ENCODE data around the gene STT3A. TPM values are rescaled to one million over a fixed set of nuclear protein-coding genes. Genes with fewer than 3 reads are reported as not detected.
A peak's percentile ranks its signal among the peaks of the same experiment; 100 is the strongest.

STT3A gene
- total RNA-seq, 1 donor from 2014 or later = 91.6 TPM

GRCh38 chr11:125566235-125566634 is 26.4 kb upstream of the STT3A start:
- Histone ChIP-seq H3K4me1 (peaks cover 15% of the 10 kb centered on the region), H3K4me3 (no peak overlapping the region), H3K27ac (no peak overlapping the region), H3K27me3 (no peaks in the 10 kb centered on the region), H3K9me3 (no peaks in the 10 kb centered on the region), H3K36me3 (no peaks in the 10 kb centered on the region)
- no peak for DNase-seq (ENCODE audit: extremely low spot score in 2 of 2)
- intact Hi-C loops (cut with DNase I) = no loop called here
- no peak for TF ChIP-seq POLR2AphosphoS5 (IDR thresholded peaks at IDR 0.05; ENCODE audit: insufficient read depth in 1 of 2, low read depth in 1 of 2)
- TF ChIP-seq CTCF (IDR thresholded peaks at IDR 0.05) = no peak
- TF ChIP-seq POLR2A (IDR thresholded peaks at IDR 0.05) = no peak

DNA sequence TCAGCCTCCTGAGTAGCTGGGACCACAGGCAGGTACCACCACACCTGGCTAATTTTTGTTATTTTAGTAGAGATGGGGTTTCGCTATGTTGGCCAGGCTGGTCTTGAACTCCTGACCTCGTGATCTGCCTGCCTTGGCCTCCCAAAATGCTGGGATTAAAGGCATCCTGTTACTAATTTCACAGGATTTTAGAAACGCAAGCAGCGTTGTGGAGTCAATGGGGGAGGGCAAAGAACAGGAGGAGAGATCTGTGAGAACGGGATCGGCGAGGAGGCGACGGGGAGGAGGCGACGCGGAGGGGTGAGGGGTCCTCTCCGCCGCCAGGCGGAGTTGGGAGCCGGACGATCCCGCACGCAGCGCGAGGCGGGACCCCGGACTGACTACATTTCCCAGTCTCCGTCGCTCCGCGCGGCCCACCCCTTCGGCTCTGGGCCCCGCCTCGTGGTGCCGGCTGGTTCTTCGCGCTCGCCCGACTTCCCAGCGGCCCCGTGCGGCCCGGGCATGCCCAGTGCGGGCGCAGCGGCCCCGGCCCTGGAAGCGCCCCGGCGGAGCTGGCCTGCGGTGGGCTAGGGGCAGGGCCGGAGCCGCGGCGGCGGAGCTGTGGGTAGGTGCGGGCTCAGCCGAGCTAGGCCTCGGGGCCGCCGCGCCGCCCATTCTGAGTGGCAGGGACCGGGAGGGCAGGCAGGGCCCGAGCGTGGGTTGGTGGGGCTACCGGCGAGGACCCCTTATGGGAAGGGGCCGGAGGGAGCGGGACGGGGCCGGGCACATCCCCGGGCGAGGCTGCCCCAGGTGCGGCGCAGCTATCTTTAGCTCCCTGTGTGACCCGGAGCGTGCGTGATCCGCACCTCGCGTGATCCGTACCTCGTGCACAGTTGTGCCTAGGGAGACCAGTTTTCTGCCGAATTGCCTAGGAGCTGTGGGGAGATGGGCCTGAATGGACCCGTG is 23.4 kb upstream of the STT3A start, which contains the start of gene EI24:
Gene EI24 (plus strand): TSS at position 508 of the 945 bp plus-strand sequence. CDS start 3,051 bp downstream, outside the sequence.
- Histone ChIP-seq H3K9me3 (no peaks in the 10 kb centered on the region), H3K27me3 (no peaks in the 10 kb centered on the region), H3K36me3 (peaks cover 0 to 15% of the 10 kb centered on the region in 2 donors), H3K4me1 (peaks cover 28% of the 10 kb centered on the region), H3K4me3 (peak within 1 kb of the TSS; percentile 90 to 100), H3K27ac (peak within 1 kb of the TSS; percentile 90)
- TF ChIP-seq POLR2A (IDR thresholded peaks at IDR 0.05) (peak in 1 of 2 donors; percentile 49), CTCF (IDR thresholded peaks at IDR 0.05) (peak; percentile 34 to 75 (median 75)), POLR2AphosphoS5 (IDR thresholded peaks at IDR 0.05; ENCODE audit: insufficient read depth in 1 of 2, low read depth in 1 of 2) (peak; percentile 14 to 60)
- intact Hi-C loops (cut with DNase I) = no loop called here
- DNase-seq (ENCODE audit: extremely low spot score in 2 of 2) = no peak

DNA sequence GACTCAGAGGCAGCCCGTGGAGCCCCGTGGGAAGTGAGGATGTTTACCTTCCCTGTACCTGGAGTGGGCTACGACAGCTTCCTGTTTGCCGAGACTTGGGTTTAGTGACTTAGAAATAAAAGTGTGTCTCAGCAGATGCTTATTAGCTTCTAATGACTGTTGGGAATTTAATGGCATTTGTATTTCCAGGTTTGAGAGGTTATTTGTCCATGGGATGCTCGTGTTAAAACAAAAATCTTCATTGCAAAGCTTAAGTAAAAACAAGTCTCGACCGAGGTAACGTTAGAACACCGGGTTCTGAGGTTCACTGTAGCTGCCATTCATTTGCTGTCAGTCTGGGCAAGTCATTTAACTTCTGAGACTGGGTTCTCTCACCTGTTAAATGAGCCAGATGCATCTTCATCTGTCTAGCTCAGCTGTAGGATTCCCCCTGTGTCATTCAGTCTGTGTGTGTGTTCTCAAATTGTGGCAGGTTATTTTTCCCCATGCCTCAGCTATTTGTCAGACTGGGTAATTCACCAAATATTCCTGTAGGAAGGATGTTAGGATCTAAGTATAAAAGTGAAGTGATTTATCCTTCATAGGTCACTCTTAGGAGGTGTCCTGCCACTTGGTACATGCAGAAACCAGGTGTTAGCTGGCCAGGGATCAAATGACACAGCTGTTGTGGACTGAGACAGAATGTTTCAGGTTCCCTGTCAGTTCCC is 22.6 kb upstream of the STT3A start:
- peak overlapping the region; percentile 90 for H3K27ac ChIP-seq
- H3K27me3 ChIP-seq = no peaks in the 10 kb centered on the region
- peaks cover 28% of the 10 kb centered on the region for H3K4me1 ChIP-seq
- TF ChIP-seq POLR2AphosphoS5 (IDR thresholded peaks at IDR 0.05; ENCODE audit: insufficient read depth in 1 of 2, low read depth in 1 of 2) (no peak), CTCF (IDR thresholded peaks at IDR 0.05) (no peak), POLR2A (IDR thresholded peaks at IDR 0.05) (no peak)
- H3K4me3 ChIP-seq = peak overlapping the region; percentile 90 to 100
- H3K36me3 ChIP-seq = peaks cover 0 to 23% of the 10 kb centered on the region in 2 donors
- no peaks in the 10 kb centered on the region for H3K9me3 ChIP-seq
- intact Hi-C loops (cut with DNase I) = no loop called here
- no peak for DNase-seq (ENCODE audit: extremely low spot score in 2 of 2)

DNA sequence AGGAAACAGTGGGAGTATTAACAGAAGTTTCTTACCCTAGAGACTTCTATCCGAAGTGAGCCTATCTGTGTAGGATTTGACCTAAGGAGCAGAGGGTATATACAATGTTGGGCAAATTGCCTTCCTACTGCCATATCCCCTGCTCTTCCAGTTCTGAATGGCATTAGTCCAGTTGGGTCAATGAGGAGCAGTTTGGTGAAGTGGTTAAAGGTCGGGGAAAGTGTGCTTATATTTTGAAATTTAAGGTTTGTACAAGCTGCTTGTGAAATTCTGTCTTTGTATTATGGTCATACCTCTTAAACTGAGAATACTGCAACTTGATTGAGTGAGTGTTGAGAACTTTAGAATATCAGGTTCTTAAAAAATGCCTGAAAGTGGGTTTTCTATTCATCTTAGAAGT is 21.7 kb upstream of the STT3A start:
- H3K27ac ChIP-seq = no peak overlapping the region
- H3K27me3 ChIP-seq = no peaks in the 10 kb centered on the region

More for the DNA sequence above, 21.7 kb upstream of the STT3A start:
- no peak for TF ChIP-seq POLR2A (IDR thresholded peaks at IDR 0.05)
- no peak for TF ChIP-seq POLR2AphosphoS5 (IDR thresholded peaks at IDR 0.05; ENCODE audit: insufficient read depth in 1 of 2, low read depth in 1 of 2)
- TF ChIP-seq CTCF (IDR thresholded peaks at IDR 0.05) = no peak
- intact Hi-C loops (cut with DNase I) = no loop called here
- Histone ChIP-seq H3K4me1 (peaks cover 28% of the 10 kb centered on the region), H3K36me3 (peaks cover 0 to 32% of the 10 kb centered on the region in 2 donors), H3K4me3 (no peak overlapping the region), H3K9me3 (no peaks in the 10 kb centered on the region)
- DNase-seq (ENCODE audit: extremely low spot score in 2 of 2) = no peak
